Neutrophil (primary cell): ENCODE results near the gene LMAN2.

Source experiments
- H3K27ac ChIP-seq: fragments of 200-600 bp; sonication (generic); 2 replicates; pipeline ENCODE4 v1.5.1; 2016; ENCODE audit warnings: mild to moderate bottlenecking, moderate library complexity
- H3K27me3 ChIP-seq: fragments of 200-600 bp; sonication (generic); 2 replicates; pipeline ENCODE4 v1.6.0; 2016; ENCODE audit warnings: mild to moderate bottlenecking
- H3K36me3 ChIP-seq: fragments of 200-600 bp; sonication (generic); 2 replicates; pipeline ENCODE4 v1.5.1; 2017
- H3K4me1 ChIP-seq, 2 experiments: fragments of 200-600 bp in 1 of 2; sonication (generic) in 1 of 2; 1 replicate in 1 of 2; 2 replicates in 1 of 2; pipeline versions ENCODE4 v1.5.1 to v1.6.1; 2013 to 2016; ENCODE audit warnings: low read depth in 1 of 2, low read length in 1 of 2, mild to moderate bottlenecking in 1 of 2, moderate library complexity in 1 of 2; ENCODE audit not compliant: control insufficient read depth in 1 of 2, insufficient read depth in 1 of 2
- H3K4me3 ChIP-seq, 2 experiments: fragments of 200-600 bp in 1 of 2; sonication (generic) in 1 of 2; 1 replicate in 1 of 2; 2 replicates in 1 of 2; pipeline ENCODE4 v1.5.1; 2013 to 2016; ENCODE audit warnings: low read depth in 1 of 2, low read length in 1 of 2, mild to moderate bottlenecking in 1 of 2, moderate library complexity in 1 of 2
- H3K9me3 ChIP-seq: fragments of 200-600 bp; sonication (generic); 2 replicates; pipeline ENCODE4 v1.5.1; 2016
- CTCF ChIP-seq: fragments of 200-600 bp; sonication (generic); IDR thresholded peaks from 2 replicates; pipeline ENCODE4 v1.5.1; 2016; ENCODE audit warnings: antibody characterized with exemption

LMAN2 gene

GRCh38 chr5:177334155-177334551 is 17.3 kb downstream of the LMAN2 start:
- H3K4me3 ChIP-seq = no peak overlapping the region
- no peak for TF ChIP-seq CTCF
- peaks cover 82% of the 10 kb centered on the region for H3K36me3 ChIP-seq

GRCh38 chr5:177333420-177334154 is 17.9 kb downstream of the LMAN2 start:
- Histone ChIP-seq H3K4me1 (peaks cover 29 to 38% of the 10 kb centered on the region in 2 experiments), H3K36me3 (peaks cover 87% of the 10 kb centered on the region)

More at GRCh38 chr5:177334155-177334551, 17.3 kb downstream of the LMAN2 start:
- Histone ChIP-seq H3K9me3 (no peaks in the 10 kb centered on the region), H3K4me1 (peaks cover 35 to 44% of the 10 kb centered on the region in 2 experiments), H3K27me3 (no peaks in the 10 kb centered on the region), H3K27ac (no peak overlapping the region)

GRCh38 chr5:177332896-177333260 is 18.6 kb downstream of the LMAN2 start:
- H3K9me3 ChIP-seq = no peaks in the 10 kb centered on the region
- H3K36me3 ChIP-seq = peaks cover 90% of the 10 kb centered on the region
- no peak for TF ChIP-seq CTCF
- no peak overlapping the region for H3K27ac ChIP-seq
- no peak overlapping the region for H3K4me3 ChIP-seq
- peaks cover 22 to 34% of the 10 kb centered on the region in 2 experiments for H3K4me1 ChIP-seq
- H3K27me3 ChIP-seq = no peaks in the 10 kb centered on the region

More at GRCh38 chr5:177333420-177334154, 17.9 kb downstream of the LMAN2 start:
- Histone ChIP-seq H3K9me3 (no peaks in the 10 kb centered on the region), H3K4me3 (no peak overlapping the region), H3K27me3 (no peaks in the 10 kb centered on the region), H3K27ac (no peak overlapping the region)
- no peak for TF ChIP-seq CTCF

GRCh38 chr5:177332031-177332895 is 19.2 kb downstream of the LMAN2 start:
- TF ChIP-seq CTCF = no peak
- Histone ChIP-seq H3K27me3 (no peaks in the 10 kb centered on the region), H3K9me3 (no peaks in the 10 kb centered on the region), H3K36me3 (peaks cover 85% of the 10 kb centered on the region), H3K27ac (no peak overlapping the region), H3K4me1 (peaks cover 16 to 28% of the 10 kb centered on the region in 2 experiments), H3K4me3 (no peak overlapping the region)

- Histone ChIP-seq H3K9me3 (no peaks in the 10 kb centered on the region), H3K4me3 (no peak overlapping the region), H3K27me3 (no peaks in the 10 kb centered on the region), H3K36me3 (peaks cover 74% of the 10 kb centered on the region), H3K27ac (no peak overlapping the region), H3K4me1 (peaks cover 5 to 18% of the 10 kb centered on the region in 2 experiments)
- TF ChIP-seq CTCF = no peak
Measured at GRCh38 chr5:177330991-177331842, 20.3 kb downstream of the LMAN2 start.
